Small intestine (tissue), 7 donors: ENCODE measurements around the gene DUXB. TPM values are rescaled to one million over a fixed set of nuclear protein-coding genes. Genes with fewer than 3 reads are reported as not detected.

Source experiments
- DNase-seq, 2 donors: peaks; one replicate each; pipeline versions ENCODE4 v3.0.0 to v3.0.0-alpha.2; 2013
- FAIRE-seq: peaks from 2 replicates; lab custom pipeline; 2012; peaks lifted over from hg19 to GRCh38; lab: Jason Lieb, UNC
- H3K27ac ChIP-seq, 3 donors: one replicate each; pipeline ENCODE4 v1.5.1; 2013; ENCODE audit warnings: low read length in 2 of 3, mild to moderate bottlenecking in 2 of 3, control low read depth in 1 of 3, inconsistent platforms in 1 of 3, low read depth in 1 of 3, moderate library complexity in 1 of 3
- H3K27me3 ChIP-seq, 3 donors: one replicate each; pipeline ENCODE4 v1.6.1; 2013; ENCODE audit warnings: low read length in 3 of 3, inconsistent platforms in 1 of 3; ENCODE audit not compliant: control insufficient read depth in 3 of 3, insufficient read depth in 3 of 3
- H3K36me3 ChIP-seq, 3 donors: one replicate each; pipeline ENCODE4 v1.6.1; 2013; ENCODE audit warnings: low read length in 3 of 3, inconsistent platforms in 1 of 3, low read depth in 1 of 3, mild to moderate bottlenecking in 1 of 3, moderate library complexity in 1 of 3; ENCODE audit not compliant: control insufficient read depth in 3 of 3, insufficient read depth in 2 of 3
- H3K4me1 ChIP-seq, 3 donors: one replicate each; pipeline ENCODE4 v1.6.1; 2013; ENCODE audit warnings: low read length in 2 of 3, inconsistent platforms in 1 of 3, low read depth in 1 of 3, mild to moderate bottlenecking in 1 of 3, moderate library complexity in 1 of 3; ENCODE audit not compliant: control insufficient read depth in 3 of 3, insufficient read depth in 2 of 3
- H3K4me3 ChIP-seq, 3 donors: one replicate each; pipeline ENCODE4 v1.5.1; 2013; ENCODE audit warnings: low read length in 3 of 3, control low read depth in 1 of 3, inconsistent platforms in 1 of 3, low read depth in 1 of 3, mild to moderate bottlenecking in 1 of 3, moderate library complexity in 1 of 3
- H3K9me3 ChIP-seq, 2 donors: one replicate each; pipeline ENCODE4 v1.6.1; 2013; ENCODE audit warnings: low read depth in 1 of 2, low read length in 1 of 2; ENCODE audit not compliant: control insufficient read depth in 2 of 2, insufficient read depth in 1 of 2
- WGBS, 3 donors: extraction: QIAGEN DNeasy Blood & Tissue Kit; methylation state at CpG; one replicate each; pipeline ENCODE4 v1.1.7; 2013; 5-methylcytosine and 5-hydroxymethylcytosine counted together
- polyA plus RNA-seq, 4 donors: library from polyadenylated mRNA; stranded (reverse) in 3 of 4; unstranded in 1 of 4; fragments of 200-250 nt in 3 of 4; fragments of 120-200 nt in 1 of 4; gene quantifications; one replicate each; pipeline versions ENCODE4 v1.2.1 to v1.2.3, GENCODE V29; 2013
- donor health status: healthy with polysubstance abuse.
- donor health status: control.
- donor health status: control.
- donor health status: Bipolar disorder and iron deficiency.
- donor health status: healthy.

The DUXB gene
- polyA plus RNA-seq, 4 donors, result not detected

GRCh38 chr16:75732871-75733270, 31.6 kb upstream of the DUXB start:
- 27 to 31% (median 27%) methylated on average over 2 of the region's 2 CpGs for WGBS, 3 donors
- Histone ChIP-seq H3K4me3 (no peak overlapping the region), H3K4me1 (peaks cover 7 to 15% (median 8%) of the 10 kb centered on the region in 3 donors), H3K27ac (peak overlapping the region in 1 of 3 donors; percentile 39), H3K27me3 (no peaks in the 10 kb centered on the region), H3K9me3 (no peaks in the 10 kb centered on the region), H3K36me3 (no peaks in the 10 kb centered on the region)
- DNase-seq, result no peak
- FAIRE-seq, result no peak

DNA sequence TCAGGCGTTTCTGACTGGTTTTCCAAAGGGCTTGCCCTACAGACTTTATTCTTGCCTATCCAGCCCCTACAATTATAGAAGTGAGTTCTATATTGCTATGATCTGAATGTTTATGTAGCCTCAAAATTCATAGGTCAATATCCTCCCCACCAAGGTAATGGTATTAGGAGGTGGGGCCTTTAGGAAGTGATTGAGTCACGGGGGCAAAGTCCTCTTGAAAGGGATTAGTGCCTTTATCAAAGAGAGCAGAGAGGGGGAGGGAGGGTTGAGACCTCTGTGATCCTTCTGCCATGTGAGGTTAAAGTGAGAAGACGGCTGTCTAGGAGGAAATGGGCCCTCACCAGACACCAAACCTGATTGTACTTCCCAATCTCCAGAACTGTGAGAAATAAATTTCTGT, 26.0 kb upstream of the DUXB start:
- Histone ChIP-seq H3K4me1 (peaks cover 0 to 8% (median 0%) of the 10 kb centered on the region in 3 donors), H3K36me3 (no peaks in the 10 kb centered on the region), H3K27me3 (no peaks in the 10 kb centered on the region), H3K4me3 (no peak overlapping the region), H3K9me3 (no peaks in the 10 kb centered on the region), H3K27ac (peak overlapping the region in 1 of 3 donors; percentile 40)
- FAIRE-seq (no peak), DNase-seq (peak; percentile 93 to 98)
- WGBS, 3 donors, result 6 to 39% (median 30%) methylated on average over 3 of the region's 3 CpGs

GRCh38 chr16:75726390-75726789, 25.1 kb upstream of the DUXB start, which contains the start of gene CPHXL:
Gene CPHXL, minus strand, starts transcription at chr16:75726490. Its CDS starts 48 bp downstream, at chr16:75726442.
- DNase-seq (no peak), FAIRE-seq (no peak)
- Histone ChIP-seq H3K27me3 (no peaks in the 10 kb centered on the region), H3K36me3 (no peaks in the 10 kb centered on the region), H3K4me1 (peaks cover 0 to 8% (median 0%) of the 10 kb centered on the region in 3 donors), H3K4me3 (no peak within 1 kb of the TSS), H3K27ac (no peak within 1 kb of the TSS), H3K9me3 (no peaks in the 10 kb centered on the region)
- whole genome bisulfite sequencing, 3 donors, result 80 to 88% (median 80%) methylated on average over 5 of the region's 5 CpGs

GRCh38 chr16:75718452-75718851, 17.2 kb upstream of the DUXB start:
- H3K27ac ChIP-seq, result no peak overlapping the region
- peaks cover 0 to 9% of the 10 kb centered on the region in 2 donors for H3K9me3 ChIP-seq
- no peaks in the 10 kb centered on the region for H3K27me3 ChIP-seq
- H3K4me1 ChIP-seq, result no peaks in the 10 kb centered on the region
- FAIRE-seq (no peak), DNase-seq (no peak)
- H3K36me3 ChIP-seq, result no peaks in the 10 kb centered on the region
- no peak overlapping the region for H3K4me3 ChIP-seq
- WGBS, 3 donors, result 85 to 92% (median 86%) methylated on average over 4 of the region's 4 CpGs

DNA sequence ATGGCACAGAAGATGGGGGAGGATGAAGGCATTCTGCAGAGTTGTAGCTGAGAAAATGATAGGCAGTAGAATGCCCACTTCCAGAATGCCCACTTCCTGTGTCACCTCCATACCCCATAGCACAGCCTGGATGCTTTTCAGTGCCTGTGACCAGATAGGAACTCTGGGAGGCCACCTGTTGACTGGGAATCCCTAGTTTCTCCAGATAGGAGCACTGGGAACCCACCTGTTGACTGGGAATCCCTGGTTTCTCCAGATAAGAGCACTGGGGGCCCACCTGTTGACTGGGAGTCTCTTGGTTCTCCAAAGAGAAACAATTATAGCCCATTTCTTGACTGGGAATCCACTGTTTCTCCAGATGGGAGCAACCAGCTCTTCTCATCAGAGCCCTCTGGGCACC, 13.4 kb upstream of the DUXB start:
- Histone ChIP-seq H3K9me3 (peaks cover 0 to 23% of the 10 kb centered on the region in 2 donors), H3K4me3 (no peak overlapping the region), H3K27ac (no peak overlapping the region), H3K4me1 (no peaks in the 10 kb centered on the region), H3K36me3 (no peaks in the 10 kb centered on the region), H3K27me3 (no peaks in the 10 kb centered on the region)
- no peak for DNase-seq
- FAIRE-seq, result no peak

DNA sequence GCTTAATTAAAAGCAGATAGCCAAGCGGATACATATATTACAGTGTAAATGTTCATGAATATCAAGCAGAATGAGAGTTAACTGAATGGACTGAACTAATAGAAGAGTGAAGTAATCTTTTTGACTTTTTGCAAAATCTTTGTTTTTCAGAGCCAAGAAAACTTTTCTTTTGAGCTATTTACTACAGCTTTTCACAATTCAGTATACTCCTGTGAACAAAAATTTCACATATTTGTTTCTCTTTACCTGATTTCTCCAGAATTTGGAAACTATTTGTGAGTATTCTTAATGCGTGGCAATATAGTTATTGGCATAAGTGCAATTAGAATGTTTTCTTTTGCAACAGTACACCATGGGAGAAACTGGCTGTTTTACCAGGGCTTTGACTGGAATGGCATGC, 9.1 kb upstream of the DUXB start:
- H3K4me3 ChIP-seq, result no peak overlapping the region

GRCh38 chr16:75703306-75703705, 2.0 kb upstream of the DUXB start:
- WGBS, 3 donors, result 86 to 94% (median 91%) methylated on average over 4 of the region's 4 CpGs
- Histone ChIP-seq H3K4me3 (no peak overlapping the region), H3K27ac (no peak overlapping the region), H3K4me1 (no peaks in the 10 kb centered on the region), H3K9me3 (peaks cover 0 to 4% of the 10 kb centered on the region in 2 donors), H3K36me3 (no peaks in the 10 kb centered on the region), H3K27me3 (peaks cover 0 to 1% (median 0%) of the 10 kb centered on the region in 3 donors)
- FAIRE-seq (no peak), DNase-seq (no peak)

More for the DNA sequence above, 9.1 kb upstream of the DUXB start:
- 95 to 97% (median 97%) methylated on average over 2 of the region's 2 CpGs for WGBS, 3 donors
- no peaks in the 10 kb centered on the region for H3K4me1 ChIP-seq
- H3K9me3 ChIP-seq, result peaks cover 0 to 20% of the 10 kb centered on the region in 2 donors
- no peaks in the 10 kb centered on the region for H3K36me3 ChIP-seq
- no peak for FAIRE-seq
- no peak overlapping the region for H3K27ac ChIP-seq
- peaks cover 0 to 1% (median 0%) of the 10 kb centered on the region in 3 donors for H3K27me3 ChIP-seq
- no peak for DNase-seq

- H3K27me3 ChIP-seq, result peaks cover 0 to 1% (median 0%) of the 10 kb centered on the region in 3 donors
- 61 to 68% (median 62%) methylated on average over 2 of the region's 2 CpGs for WGBS, 3 donors
- H3K27ac ChIP-seq, result no peak overlapping the region
- H3K4me1 ChIP-seq, result no peaks in the 10 kb centered on the region
- H3K9me3 ChIP-seq, result no peaks in the 10 kb centered on the region
- no peak overlapping the region for H3K4me3 ChIP-seq
- no peak for DNase-seq
- H3K36me3 ChIP-seq, result no peaks in the 10 kb centered on the region
- FAIRE-seq, result no peak
Observed at GRCh38 chr16:75702242-75702641, 981 bp upstream of the DUXB start.

DNA sequence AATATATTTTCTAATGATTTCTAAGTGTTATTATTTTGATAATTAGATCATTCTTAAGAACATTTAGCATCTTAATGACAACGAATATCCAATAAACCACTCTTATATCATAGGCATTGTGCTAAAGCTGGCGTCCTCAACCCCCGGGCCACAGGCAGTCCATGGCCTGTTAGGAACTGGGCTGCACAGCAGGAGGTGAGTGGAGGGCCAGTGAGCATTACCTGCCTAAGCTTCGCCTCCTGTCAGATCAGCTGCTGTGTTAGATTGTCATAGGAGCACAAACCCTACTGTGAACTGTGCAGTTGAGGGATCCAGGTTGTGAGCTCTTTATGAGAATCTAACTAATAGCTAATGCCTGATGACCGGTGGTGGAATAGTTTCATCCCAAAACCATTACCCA, 3.7 kb downstream of the DUXB start:
- DNase-seq (no peak), FAIRE-seq (no peak)
- no peak overlapping the region for H3K4me3 ChIP-seq
- H3K27ac ChIP-seq, result no peak overlapping the region
- H3K9me3 ChIP-seq, result no peaks in the 10 kb centered on the region
- H3K36me3 ChIP-seq, result no peaks in the 10 kb centered on the region
- WGBS, 3 donors, result 94 to 95% (median 95%) methylated on average over 5 of the region's 5 CpGs
- H3K4me1 ChIP-seq, result no peaks in the 10 kb centered on the region
- no peaks in the 10 kb centered on the region for H3K27me3 ChIP-seq
